Stimulated activated CD8-positive, alpha-beta memory T cell treated with anti-CD3 and anti-CD28 coated beads, Interleukin-15, amount 100 ng/mL, for 24 hours (primary cell): ENCODE data around the gene SEMA5A.

Source experiments
- DNase-seq: peaks from one replicate; pipeline ENCODE4 v3.0.0-alpha.2; 2020; ENCODE audit warnings: low read depth

SEMA5A gene

DNA sequence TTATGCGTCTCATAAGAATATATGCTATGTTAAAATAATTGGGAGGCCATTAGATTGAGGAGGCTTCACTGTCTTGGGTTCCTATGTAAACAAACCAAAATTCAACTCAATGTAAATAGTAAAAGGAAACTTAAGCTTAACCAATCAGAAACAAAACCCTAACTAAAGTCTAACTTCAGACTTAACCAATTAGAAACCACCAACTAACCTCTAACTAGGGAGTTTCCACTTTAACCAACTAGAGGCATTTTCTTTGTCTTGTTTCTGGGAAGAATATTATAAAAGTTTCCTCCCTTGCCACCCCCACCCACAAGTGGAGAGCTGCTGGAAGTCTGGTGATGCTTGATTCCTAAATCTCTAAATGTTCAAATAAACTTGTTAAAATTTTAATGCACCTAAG is 214.5 kb downstream of the SEMA5A start:
- no peak for DNase-seq

DNA sequence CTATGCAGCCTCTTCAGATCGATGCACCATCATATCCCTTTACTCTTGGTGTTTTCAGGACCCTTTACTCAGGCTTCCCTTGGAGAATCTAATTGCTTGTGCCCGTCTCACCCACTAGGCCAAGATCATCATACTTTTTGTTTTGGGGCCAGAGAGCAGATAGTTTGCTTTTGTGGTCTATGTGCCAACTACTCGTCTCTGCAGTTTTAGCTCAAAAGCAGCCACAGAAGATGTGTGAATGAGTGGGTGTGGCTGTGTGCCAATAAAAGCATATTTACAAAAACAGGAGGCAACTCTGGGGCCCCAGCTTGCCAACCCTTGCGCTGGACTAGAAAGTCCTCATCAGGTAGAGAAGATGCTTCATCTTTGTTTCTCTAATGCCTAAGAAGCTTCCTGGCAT is 216.8 kb downstream of the SEMA5A start:
- DNase-seq: no peak

GRCh38 chr5:9325549-9325948 is 220.3 kb downstream of the SEMA5A start:
- no peak for DNase-seq

GRCh38 chr5:9324348-9325077 is 221.4 kb downstream of the SEMA5A start:
- no peak for DNase-seq

DNA sequence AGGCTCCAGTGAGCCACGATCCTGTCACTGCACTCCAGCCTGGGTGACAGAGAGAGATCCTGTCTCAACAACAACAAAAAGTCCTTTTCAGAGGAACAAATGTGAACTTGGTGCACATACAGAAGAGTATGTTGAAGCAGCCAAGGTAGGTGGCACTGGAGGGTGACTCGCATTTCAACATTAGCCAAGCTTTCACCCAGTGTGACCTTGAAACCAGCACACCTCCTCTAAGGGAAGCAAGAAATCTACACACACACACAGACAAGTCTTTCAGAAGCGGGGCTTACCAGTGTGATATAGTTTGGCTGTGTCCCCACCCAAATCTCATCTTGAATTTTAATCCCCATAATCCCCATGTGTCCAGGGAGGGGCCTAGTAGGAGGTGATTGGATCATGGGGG is 225.2 kb downstream of the SEMA5A start:
- DNase-seq: no peak

DNA sequence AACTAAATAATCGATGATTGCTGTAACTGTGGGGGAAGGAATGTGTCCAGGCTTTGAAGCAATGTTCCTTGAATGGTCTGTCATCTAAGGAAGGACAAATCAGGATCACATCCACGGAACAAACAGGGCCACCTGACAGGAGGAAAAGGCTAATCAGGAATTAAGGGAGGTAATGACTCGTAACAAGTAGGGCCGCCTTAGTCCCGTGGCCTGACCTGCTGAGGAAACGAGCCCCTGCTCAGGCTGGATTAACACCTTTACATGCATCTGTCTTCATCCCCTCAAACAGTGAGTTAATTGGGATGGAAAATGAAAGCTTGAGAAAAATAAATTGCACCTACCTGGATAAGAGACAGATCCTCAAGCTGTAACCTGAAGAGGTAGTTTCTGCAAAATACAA is 227.8 kb downstream of the SEMA5A start:
- DNase-seq: no peak

DNA sequence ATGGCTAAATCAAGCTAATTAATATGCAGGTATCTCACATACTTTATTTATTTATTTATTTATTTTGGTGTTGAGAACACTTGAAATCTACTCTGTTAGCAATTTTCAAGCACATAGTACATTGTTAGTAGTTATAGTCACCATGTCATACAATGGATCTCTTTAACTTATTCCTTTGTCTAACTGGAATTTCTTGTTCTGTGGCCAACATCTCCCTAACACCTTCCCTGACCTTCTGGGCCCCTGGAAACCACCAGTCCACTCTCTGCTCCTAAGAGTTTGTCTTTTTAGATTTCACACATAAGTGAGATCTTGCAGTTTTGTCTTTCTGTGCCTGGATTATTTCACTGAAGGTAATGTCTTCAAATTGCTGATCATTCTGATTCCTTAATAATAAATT is 229.1 kb downstream of the SEMA5A start:
- no peak for DNase-seq

DNA sequence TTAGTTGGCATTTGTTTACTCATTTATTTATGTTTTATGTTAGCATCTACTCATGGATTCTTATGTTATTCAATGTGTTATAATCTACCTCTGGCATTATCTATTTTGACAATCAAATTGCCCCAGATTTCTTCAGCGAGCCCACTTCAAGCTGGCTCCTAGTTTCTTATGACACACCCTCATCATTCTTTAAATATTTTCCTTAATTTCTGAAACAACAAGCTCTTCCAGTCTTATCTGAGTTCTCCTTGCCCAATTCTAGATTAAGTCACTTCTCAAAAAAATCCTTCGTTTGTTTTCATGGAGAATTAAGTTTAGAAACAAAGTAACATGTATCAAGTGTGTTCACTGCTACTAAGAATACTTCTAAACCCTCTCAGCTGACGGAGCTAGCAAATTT is 229.8 kb downstream of the SEMA5A start:
- DNase-seq: no peak

GRCh38 chr5:9314558-9314957 is 231.3 kb downstream of the SEMA5A start:
- no peak for DNase-seq

DNA sequence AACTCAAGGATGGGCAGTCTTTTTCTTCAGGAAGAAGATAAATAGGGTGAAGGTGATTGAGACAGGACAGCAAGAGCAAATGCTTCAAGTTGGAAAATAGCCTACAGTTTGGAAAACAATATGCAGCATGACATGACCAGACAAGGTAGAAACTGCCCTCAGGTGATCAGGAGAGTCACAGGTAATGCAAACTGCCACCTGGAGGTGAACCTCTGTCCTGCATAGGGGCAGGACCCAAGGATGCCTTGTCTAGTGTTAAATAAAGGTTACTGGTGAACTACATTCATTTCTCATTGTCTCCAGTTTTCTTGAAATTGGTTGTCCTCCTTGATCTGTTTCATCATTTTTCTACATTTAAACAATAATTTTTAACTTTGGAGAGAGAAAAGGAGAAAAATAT is 232.1 kb downstream of the SEMA5A start:
- no peak for DNase-seq

GRCh38 chr5:9307150-9307549 is 238.7 kb downstream of the SEMA5A start:
- DNase-seq: no peak

GRCh38 chr5:9302218-9302617 is 243.7 kb downstream of the SEMA5A start:
- no peak for DNase-seq

DNA sequence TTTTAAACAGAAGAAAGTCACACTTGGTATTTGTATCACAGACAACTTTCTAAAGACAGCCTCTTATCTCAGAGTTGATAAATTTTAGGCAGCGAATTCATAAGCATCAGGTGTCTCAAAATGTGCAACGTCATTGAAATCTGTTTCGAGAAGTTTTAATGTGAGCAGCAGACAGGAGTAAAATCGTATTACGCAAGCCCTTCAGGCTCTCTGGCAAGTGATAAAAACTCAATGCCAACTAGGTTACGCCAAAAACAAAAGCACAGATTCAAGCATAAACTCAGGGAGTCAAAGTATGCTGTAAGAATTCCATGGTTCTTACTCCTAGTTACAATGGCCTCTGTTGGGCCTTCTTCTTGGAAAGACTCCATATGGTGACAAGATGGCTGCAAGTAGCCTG is 244.7 kb downstream of the SEMA5A start:
- no peak for DNase-seq

- no peak for DNase-seq
Measured at GRCh38 chr5:9297134-9297533, 248.7 kb downstream of the SEMA5A start.

DNA sequence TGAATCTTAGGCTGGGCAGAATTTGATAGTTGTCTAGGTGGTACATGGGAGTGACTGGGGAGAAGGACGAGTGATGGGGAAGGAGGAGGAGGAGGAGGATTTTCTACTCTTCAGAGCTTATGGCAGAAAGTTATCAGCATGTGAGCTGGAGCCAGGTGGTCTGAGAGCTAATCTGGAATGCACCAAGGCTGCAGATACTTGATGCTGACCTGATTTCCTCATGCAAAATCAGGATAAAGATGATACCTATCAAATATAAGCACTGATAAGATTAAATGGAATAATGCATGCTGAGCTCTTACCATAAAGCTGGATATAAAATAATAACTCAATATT is 250.4 kb downstream of the SEMA5A start:
- no peak for DNase-seq

DNA sequence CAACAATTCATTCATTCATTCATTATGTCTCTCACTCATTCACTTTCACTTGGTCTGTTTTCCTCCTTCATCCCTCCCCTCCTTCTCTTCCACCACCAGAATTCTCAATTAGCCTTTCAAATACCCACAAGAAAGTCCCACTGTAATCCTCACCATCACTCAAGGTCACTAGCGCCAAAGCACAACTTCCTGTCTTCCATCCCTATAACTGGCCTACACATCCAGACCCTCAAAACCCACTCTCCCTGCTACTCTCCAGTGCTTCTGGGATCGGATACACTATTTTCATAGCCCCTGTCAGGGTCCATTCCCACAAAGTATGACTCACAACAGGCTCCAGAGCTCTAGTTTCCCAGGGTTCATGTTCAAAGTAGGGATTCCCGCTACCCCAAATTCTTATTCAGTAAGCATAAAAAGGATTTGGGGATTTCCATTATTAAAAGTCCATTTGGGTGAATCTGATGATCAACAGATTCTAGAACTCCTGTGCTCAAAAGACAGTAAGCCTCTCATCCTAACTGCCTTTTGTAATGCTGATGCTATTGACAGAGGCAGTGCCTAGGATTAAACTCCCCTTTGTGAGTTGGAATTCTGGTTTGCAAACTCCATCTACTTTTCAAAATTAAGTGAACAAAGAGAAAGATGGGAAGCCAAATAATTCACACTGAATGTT is 250.9 kb downstream of the SEMA5A start:
- no peak for DNase-seq

DNA sequence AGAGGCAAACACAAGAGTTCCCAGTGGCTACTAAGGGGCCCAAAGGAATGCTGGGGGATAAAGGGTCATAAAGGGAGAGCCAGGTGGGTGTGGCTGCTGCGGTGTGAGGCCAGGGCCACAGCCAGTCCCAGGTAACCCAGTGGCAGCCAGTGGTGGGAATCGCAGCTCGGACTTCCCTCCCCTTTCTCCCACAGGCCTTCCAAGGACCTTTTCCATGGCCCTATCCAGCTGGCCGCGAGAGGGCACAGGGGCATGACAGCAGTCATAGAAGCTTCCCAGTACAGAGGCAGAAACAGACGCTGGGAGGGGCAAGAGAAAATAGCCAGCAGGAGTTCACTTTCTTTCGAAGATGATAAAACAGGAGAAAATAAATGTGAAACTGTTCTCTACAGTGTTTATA is 257.6 kb downstream of the SEMA5A start:
- no peak for DNase-seq

DNA sequence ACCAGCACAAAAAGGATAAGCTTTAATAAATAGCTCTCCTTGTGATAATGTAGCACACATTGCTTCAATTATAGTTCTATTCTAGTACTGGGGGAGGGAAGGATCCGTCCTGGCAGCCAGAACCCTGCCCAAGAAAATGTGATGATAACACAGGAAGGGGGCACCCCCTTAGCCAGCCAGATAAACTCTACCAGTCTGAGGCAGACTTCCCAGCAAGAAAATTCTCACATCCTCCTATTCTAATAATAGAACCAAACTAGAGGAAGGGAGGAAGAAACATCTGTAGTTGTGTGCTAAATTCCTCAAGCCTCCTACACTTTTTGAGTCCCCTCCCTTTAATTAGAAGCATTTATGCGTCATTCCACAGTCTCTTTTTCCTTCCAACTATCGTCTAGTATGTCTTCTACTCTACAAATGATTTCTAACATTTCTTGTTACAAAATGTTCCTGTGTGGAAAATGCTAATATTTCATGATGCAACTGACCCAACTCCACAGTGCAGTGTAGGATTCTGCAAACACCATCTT is 261.0 kb downstream of the SEMA5A start:
- DNase-seq: no peak

DNA sequence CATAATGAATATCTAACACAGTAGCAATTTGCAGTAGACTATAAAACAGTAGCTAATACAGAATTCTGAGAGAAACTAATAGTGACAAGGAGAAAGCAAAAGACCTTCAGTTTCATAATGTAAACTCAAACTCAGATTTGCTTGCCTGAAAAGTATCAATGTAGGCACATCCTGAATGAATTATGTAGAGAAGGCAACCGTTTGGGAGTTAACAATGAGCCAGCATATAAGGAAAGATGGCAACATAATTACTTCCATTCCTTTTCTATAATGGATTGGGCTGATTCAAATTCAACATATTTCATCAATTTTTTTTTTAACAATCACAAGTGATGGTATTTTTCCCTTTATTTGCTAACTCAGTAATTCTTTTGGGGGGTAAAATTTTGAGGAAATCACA is 261.6 kb downstream of the SEMA5A start:
- DNase-seq: no peak

- no peak for DNase-seq
Measured at GRCh38 chr5:9283473-9283872, 262.4 kb downstream of the SEMA5A start.

DNA sequence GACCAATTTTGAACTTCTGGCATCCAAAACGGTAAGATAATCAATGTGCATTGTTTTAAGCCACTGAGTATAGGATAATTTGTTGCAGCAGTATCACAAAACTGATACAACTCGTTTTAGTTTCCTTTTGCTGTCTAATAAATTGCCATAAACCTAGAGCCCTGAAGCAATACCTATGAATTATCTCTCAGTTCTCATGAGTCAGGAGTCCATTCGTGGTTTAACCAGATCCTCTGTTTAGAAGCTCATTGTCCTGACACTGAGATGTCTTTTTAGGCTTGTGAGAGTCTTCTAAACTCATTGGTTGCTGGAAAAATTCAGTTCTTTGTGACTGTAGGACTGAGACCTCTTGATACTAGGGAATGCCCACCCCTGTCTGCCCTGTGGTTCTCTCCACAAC is 262.9 kb downstream of the SEMA5A start:
- DNase-seq: no peak

DNA sequence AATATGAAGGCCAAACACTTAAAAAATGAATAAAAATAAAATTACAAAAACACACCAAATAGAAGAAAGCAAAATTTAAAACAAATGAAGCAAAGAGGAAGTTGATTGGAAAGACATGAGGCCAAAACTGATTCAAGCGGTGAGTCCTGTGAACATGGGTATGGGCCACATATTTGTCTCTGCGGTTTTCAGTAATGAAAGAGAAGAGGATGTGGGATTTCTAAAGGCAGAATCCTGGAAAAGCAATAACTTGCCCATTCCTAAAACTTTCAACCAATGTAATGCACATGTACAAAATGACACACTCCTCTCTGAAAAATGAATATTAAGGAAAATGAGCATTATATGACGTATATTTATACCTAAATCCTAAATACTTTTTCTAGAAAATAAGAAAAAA is 263.7 kb downstream of the SEMA5A start:
- DNase-seq: no peak

DNA sequence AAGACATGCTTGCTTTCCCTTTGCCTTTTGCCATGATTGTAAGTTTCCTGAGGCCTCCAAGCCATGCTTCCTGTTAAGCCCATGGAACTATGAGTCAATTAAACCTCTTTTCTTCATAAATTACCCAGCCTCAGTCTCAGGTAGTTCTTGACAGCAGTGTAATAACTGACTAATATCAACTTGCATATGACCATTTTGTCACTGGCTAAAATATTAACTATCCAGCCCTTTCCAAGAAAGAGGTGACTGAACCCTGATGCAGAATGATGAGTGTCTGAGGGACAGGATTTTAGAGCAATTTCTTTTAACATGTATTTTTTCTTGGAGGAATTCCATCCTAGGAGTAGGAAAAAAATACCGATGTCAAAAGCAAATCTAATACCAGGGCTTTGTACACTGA is 266.1 kb downstream of the SEMA5A start:
- DNase-seq: no peak
